Fibroblast of mammary gland (primary cell): ENCODE data around the gene LMNB1.

Experiments
- DNase-seq: peaks from one replicate; pipeline ENCODE4 v3.0.0-alpha.2; 2010; ENCODE audit warnings: low read depth
- H3K4me3 ChIP-seq: 2 replicates; pipeline ENCODE4 v1.5.1; 2011; ENCODE audit warnings: low read depth, mild to moderate bottlenecking, low read length, moderate library complexity; ENCODE audit not compliant: control insufficient read depth
- TF ChIP-seq, protein P1 (sequence below): conservative IDR thresholded peaks from 2 replicates; pipeline ENCODE4 v1.5.1; 2011; ENCODE audit warnings: low read depth, low read length, inconsistent platforms; ENCODE audit not compliant: control insufficient read depth, insufficient read depth

Gene LMNB1

DNA sequence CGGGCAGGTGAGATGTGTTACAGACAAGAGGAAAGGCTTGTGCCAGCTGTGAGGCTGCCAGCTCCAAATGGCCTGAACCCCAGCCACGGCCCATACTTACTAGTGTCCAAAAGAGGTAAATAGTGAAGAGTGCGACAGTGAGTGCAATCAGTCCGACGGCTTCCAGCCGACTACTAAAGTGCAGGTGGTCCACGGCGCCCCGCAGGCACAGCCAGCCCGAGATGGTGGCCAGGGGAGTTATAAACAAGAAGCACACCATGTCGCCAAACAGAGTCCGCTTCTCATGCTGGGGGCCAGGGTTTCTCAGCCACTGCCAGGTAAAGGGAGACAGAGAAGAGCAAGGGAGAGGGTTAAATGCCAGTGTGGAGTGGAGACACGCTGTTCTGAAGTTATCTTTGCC lies 101.1 kb downstream of the LMNB1 start:
- TF ChIP-seq, protein P1, sequence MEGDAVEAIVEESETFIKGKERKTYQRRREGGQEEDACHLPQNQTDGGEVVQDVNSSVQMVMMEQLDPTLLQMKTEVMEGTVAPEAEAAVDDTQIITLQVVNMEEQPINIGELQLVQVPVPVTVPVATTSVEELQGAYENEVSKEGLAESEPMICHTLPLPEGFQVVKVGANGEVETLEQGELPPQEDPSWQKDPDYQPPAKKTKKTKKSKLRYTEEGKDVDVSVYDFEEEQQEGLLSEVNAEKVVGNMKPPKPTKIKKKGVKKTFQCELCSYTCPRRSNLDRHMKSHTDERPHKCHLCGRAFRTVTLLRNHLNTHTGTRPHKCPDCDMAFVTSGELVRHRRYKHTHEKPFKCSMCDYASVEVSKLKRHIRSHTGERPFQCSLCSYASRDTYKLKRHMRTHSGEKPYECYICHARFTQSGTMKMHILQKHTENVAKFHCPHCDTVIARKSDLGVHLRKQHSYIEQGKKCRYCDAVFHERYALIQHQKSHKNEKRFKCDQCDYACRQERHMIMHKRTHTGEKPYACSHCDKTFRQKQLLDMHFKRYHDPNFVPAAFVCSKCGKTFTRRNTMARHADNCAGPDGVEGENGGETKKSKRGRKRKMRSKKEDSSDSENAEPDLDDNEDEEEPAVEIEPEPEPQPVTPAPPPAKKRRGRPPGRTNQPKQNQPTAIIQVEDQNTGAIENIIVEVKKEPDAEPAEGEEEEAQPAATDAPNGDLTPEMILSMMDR = no peak

DNA sequence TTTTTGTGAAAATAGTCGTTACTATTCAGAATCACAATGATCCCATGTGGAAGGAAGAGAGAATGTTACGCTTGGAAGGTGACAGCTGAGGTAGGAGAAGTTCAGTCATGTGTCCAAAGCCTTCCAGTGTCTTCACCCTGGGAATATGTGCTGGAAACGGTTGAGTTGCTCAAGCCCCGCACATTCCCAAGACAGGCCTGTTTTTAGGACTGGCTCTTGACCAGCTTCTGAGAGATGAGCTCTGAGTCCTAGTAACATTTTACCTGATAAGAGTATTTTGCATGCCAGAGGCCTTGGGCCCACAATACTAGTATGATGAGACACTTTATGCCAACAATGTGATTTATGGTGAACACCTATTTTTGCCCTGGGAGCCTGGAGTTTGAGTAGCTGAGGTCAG lies 101.7 kb downstream of the LMNB1 start:
- TF ChIP-seq, protein P1 = no peak
- DNase-seq = no peak
- H3K4me3 ChIP-seq = no peak overlapping the region

More for the DNA sequence above, 101.1 kb downstream of the LMNB1 start:
- no peak for DNase-seq
- no peak overlapping the region for H3K4me3 ChIP-seq

DNA sequence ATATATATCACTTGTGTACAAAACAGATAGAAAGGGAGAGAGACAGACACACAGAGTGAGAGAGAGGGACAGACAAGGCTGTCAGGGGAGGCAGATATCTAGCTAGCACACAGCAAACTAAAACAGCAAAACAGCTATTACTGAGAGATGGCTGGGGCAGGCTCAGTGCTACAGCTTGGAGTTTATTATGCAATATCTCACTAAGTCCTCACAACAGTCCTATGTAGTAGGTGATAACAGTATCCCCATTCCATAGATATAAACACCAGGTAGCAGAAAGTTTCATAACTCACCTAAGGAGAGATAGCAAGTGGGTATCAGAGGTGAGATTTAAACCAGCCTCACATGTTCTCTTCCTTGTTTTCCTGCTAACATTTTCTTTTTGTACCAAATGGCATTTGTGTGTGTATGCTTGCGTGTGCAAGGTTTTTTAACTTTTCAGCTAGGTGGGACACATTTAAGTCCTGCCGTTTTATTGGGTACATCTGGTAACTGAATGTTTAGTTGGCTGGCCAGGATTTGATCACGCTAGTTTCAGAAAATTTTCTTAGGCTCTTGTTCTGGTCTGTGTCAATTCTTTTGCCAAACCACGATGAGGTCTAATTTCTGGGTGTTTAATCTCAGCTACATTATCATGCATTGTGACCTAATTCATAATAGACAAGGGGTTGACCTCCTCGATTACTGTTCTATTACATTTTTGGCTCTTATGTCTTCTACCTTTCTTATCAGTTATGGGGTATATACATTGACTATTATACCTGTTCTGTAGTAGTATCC lies 105.1 kb downstream of the LMNB1 start:
- TF ChIP-seq, protein P1 = no peak
- DNase-seq = no peak

DNA sequence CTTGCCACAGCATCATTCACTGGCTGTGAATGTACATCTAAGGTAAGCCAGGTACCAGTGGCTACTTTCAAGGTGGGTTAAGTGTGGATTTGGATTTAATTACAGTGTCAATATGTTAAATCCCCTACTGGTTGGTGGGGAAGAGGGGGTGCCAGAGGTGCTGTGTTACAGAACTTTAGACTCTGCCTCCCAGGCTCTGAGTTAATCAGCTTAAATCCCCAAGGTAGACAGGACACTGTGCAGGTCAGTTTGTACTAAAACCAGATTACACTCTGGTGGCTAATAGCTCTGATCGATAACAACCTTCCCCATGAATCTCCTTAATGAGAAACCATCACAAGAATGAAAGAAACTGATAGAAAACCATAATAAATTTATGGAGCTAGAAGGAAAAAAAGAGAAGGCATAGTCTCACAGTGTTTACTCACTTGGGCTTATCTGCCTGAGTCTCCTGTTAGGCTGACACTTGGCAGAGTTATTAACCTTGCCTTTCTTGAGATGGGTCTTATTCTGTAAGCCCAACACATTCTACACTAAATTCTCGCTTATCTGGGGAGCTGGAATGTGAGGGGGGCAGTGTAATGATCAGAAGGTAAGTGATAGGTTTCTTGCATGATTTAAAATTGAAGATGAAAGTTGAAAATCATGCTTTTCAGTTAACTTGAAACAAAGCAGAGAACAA lies 106.8 kb downstream of the LMNB1 start:
- DNase-seq = no peak
- H3K4me3 ChIP-seq = no peak overlapping the region
- TF ChIP-seq, protein P1 = no peak

More for the DNA sequence above, 105.1 kb downstream of the LMNB1 start:
- no peak overlapping the region for H3K4me3 ChIP-seq

DNA sequence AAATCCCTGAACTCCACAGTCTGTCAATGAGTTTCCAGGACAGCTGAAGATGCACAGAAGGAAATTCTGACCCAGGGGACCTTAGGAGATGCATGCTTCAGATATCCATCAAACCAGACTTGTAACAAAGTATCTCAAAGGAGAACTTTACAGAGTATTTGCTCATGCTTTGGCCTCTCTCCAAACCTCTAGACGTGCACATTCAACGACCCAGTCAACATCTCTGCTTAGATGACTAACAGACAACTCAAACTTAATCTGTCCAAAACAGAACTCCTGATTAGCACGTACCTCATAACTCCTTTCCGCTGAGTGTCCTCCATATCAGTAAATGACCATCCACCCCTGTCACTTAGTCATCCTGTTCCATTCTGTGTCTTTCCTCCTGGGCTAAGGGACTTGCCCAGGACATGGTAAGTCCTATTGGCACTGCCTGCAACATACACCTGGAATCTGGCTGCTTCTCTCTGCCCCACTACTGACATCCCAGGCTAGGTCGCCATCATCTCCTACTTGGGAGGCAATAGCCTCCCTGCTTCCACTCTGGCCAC lies 107.4 kb downstream of the LMNB1 start:
- DNase-seq = peak; percentile 97
- TF ChIP-seq, protein P1 = no peak
- no peak overlapping the region for H3K4me3 ChIP-seq
